NT2/D1 (cell line): ENCODE results near the gene ZSCAN21.

Source experiments
- DNase-seq: peaks from one replicate; pipeline ENCODE4 v3.0.0-alpha.2; 2011; ENCODE audit warnings: low read depth, low spot score
- H3K27me3 ChIP-seq: 2 replicates; pipeline ENCODE4 v1.6.0; 2011; ENCODE audit warnings: mild to moderate bottlenecking; ENCODE audit not compliant: insufficient read length, insufficient read depth
- H3K36me3 ChIP-seq: 2 replicates; pipeline ENCODE4 v1.6.1; 2011; ENCODE audit warnings: mild to moderate bottlenecking, low read length, mixed read lengths; ENCODE audit not compliant: insufficient read depth, insufficient read length
- H3K4me1 ChIP-seq: 2 replicates; pipeline ENCODE4 v1.5.1; 2011; ENCODE audit not compliant: insufficient read depth, insufficient read length
- H3K4me3 ChIP-seq: 2 replicates; pipeline ENCODE4 v1.5.1; 2011; ENCODE audit warnings: low read depth; ENCODE audit not compliant: insufficient read length
- H3K9ac ChIP-seq: 2 replicates; pipeline ENCODE4 v1.6.0; 2011; ENCODE audit warnings: low read depth; ENCODE audit not compliant: insufficient read length
- H3K9me3 ChIP-seq: 2 replicates; pipeline ENCODE4 v1.5.1; 2011; ENCODE audit warnings: mild to moderate bottlenecking, low read length; ENCODE audit not compliant: insufficient read depth
- SUZ12 ChIP-seq: IDR thresholded peaks from 2 replicates; pipeline ENCODE4 v1.6.1; 2011; ENCODE audit not compliant: insufficient read length, insufficient read depth; ENCODE audit errors: extremely low read depth
- YY1 ChIP-seq: IDR thresholded peaks from 2 replicates; pipeline ENCODE4 v1.6.1; 2011; ENCODE audit not compliant: insufficient read length, insufficient read depth
- ZNF274 ChIP-seq: IDR thresholded peaks from 2 replicates; pipeline ENCODE4 v1.6.1; 2011; ENCODE audit warnings: mild to moderate bottlenecking, low read depth, low read length

Gene ZSCAN21

GRCh38 chr7:100051611-100052010 is 2.0 kb downstream of the ZSCAN21 start:
- Histone ChIP-seq H3K9ac (no peak overlapping the region), H3K27me3 (no peaks in the 10 kb centered on the region), H3K36me3 (peaks cover 12% of the 10 kb centered on the region), H3K9me3 (no peaks in the 10 kb centered on the region), H3K4me3 (no peak overlapping the region), H3K4me1 (peaks cover 2% of the 10 kb centered on the region)
- TF ChIP-seq SUZ12 (no peak), ZNF274 (no peak), YY1 (no peak)
- no peak for DNase-seq

- H3K4me1 ChIP-seq, result peaks cover 2% of the 10 kb centered on the region
- DNase-seq, result no peak
- H3K36me3 ChIP-seq, result peaks cover 26% of the 10 kb centered on the region
- H3K4me3 ChIP-seq, result no peak overlapping the region
- TF ChIP-seq YY1 (no peak), SUZ12 (no peak), ZNF274 (no peak)
- H3K27me3 ChIP-seq, result no peaks in the 10 kb centered on the region
- H3K9ac ChIP-seq, result no peak overlapping the region
- H3K9me3 ChIP-seq, result no peaks in the 10 kb centered on the region
These were observed 3.6 kb downstream of the ZSCAN21 start for GRCh38 chr7:100053215-100053614.

- TF ChIP-seq YY1 (no peak), ZNF274 (no peak), SUZ12 (no peak)
- no peaks in the 10 kb centered on the region for H3K4me1 ChIP-seq
- H3K27me3 ChIP-seq, result no peaks in the 10 kb centered on the region
- no peak for DNase-seq
- no peaks in the 10 kb centered on the region for H3K9me3 ChIP-seq
- no peak overlapping the region for H3K9ac ChIP-seq
- H3K36me3 ChIP-seq, result peaks cover 43% of the 10 kb centered on the region
- H3K4me3 ChIP-seq, result no peak overlapping the region
These were observed 7.4 kb downstream of the ZSCAN21 start for GRCh38 chr7:100057006-100057405.

- Histone ChIP-seq H3K27me3 (no peaks in the 10 kb centered on the region), H3K4me3 (no peak overlapping the region), H3K9me3 (no peaks in the 10 kb centered on the region), H3K4me1 (no peaks in the 10 kb centered on the region), H3K9ac (no peak overlapping the region), H3K36me3 (peaks cover 52% of the 10 kb centered on the region)
- no peak for DNase-seq
- no peak for TF ChIP-seq ZNF274
- no peak for TF ChIP-seq YY1
- TF ChIP-seq SUZ12, result no peak
These were observed 9.7 kb downstream of the ZSCAN21 start for GRCh38 chr7:100059251-100059739.

GRCh38 chr7:100061518-100062193 is 12.1 kb downstream of the ZSCAN21 start:
- H3K4me1 ChIP-seq, result no peaks in the 10 kb centered on the region
- H3K9me3 ChIP-seq, result no peaks in the 10 kb centered on the region
- H3K36me3 ChIP-seq, result peaks cover 71% of the 10 kb centered on the region
- H3K9ac ChIP-seq, result no peak overlapping the region
- H3K27me3 ChIP-seq, result no peaks in the 10 kb centered on the region
- TF ChIP-seq SUZ12 (no peak), YY1 (no peak), ZNF274 (no peak)
- DNase-seq, result no peak
- no peak overlapping the region for H3K4me3 ChIP-seq

- TF ChIP-seq SUZ12 (no peak), ZNF274 (no peak), YY1 (no peak)
- Histone ChIP-seq H3K36me3 (peaks cover 63% of the 10 kb centered on the region), H3K9ac (no peak overlapping the region), H3K27me3 (no peaks in the 10 kb centered on the region), H3K4me1 (no peaks in the 10 kb centered on the region), H3K4me3 (no peak overlapping the region), H3K9me3 (no peaks in the 10 kb centered on the region)
- DNase-seq, result no peak
These were observed 13.8 kb downstream of the ZSCAN21 start for GRCh38 chr7:100063376-100063775.

- no peak for DNase-seq
- Histone ChIP-seq H3K36me3 (peaks cover 59% of the 10 kb centered on the region), H3K9me3 (no peaks in the 10 kb centered on the region), H3K4me1 (no peaks in the 10 kb centered on the region), H3K9ac (no peak overlapping the region), H3K4me3 (no peak overlapping the region), H3K27me3 (no peaks in the 10 kb centered on the region)
- TF ChIP-seq YY1 (no peak), ZNF274 (no peak), SUZ12 (no peak)
These were observed 14.6 kb downstream of the ZSCAN21 start for GRCh38 chr7:100064162-100064561.
